Mesenchymal stem cell (in vitro differentiated cells and primary cell): ENCODE data around the gene ZPR1.

Experiments used
- DNase-seq: peaks from one replicate; pipeline ENCODE4 v3.0.0-alpha.2; 2013
- H2AFZ ChIP-seq: one replicate; pipeline ENCODE4 v1.6.1; 2013; ENCODE audit warnings: low read depth, mild to moderate bottlenecking, control low read depth, inconsistent platforms, low read length, moderate library complexity
- H2AK5ac ChIP-seq: 2 replicates; pipeline ENCODE4 v1.6.1; 2013; ENCODE audit warnings: low read length, moderate library complexity, mild to moderate bottlenecking, inconsistent platforms; ENCODE audit not compliant: severe bottlenecking
- H2BK120ac ChIP-seq: one replicate; pipeline ENCODE4 v1.6.1; 2013; ENCODE audit warnings: low read depth, mild to moderate bottlenecking, inconsistent platforms, low read length, moderate library complexity
- H2BK12ac ChIP-seq, 2 experiments: one replicate each; pipeline ENCODE4 v1.6.1; 2013; ENCODE audit warnings: inconsistent platforms in 2 of 2, low read length in 2 of 2, mild to moderate bottlenecking in 2 of 2, moderate library complexity in 2 of 2, control low read depth in 1 of 2
- H2BK15ac ChIP-seq: one replicate; pipeline ENCODE4 v1.6.1; 2013; ENCODE audit warnings: mild to moderate bottlenecking, low read depth, inconsistent platforms; ENCODE audit not compliant: poor library complexity, severe bottlenecking
- H2BK5ac ChIP-seq: 2 replicates; pipeline ENCODE4 v1.6.1; 2013; ENCODE audit warnings: low read depth, mild to moderate bottlenecking, low read length, control low read depth, inconsistent platforms; ENCODE audit not compliant: poor library complexity, severe bottlenecking
- H3K14ac ChIP-seq, 2 experiments: one replicate each; pipeline ENCODE4 v1.6.1; 2013; ENCODE audit warnings: inconsistent platforms in 2 of 2, low read length in 2 of 2, control low read depth in 1 of 2, mild to moderate bottlenecking in 1 of 2, moderate library complexity in 1 of 2
- H3K18ac ChIP-seq, 2 experiments: one replicate each; pipeline ENCODE4 v1.6.1; 2013; ENCODE audit warnings: inconsistent platforms in 2 of 2, low read length in 2 of 2, control low read depth in 1 of 2, low read depth in 1 of 2, mild to moderate bottlenecking in 1 of 2
- H3K23ac ChIP-seq, 2 experiments: one replicate each; pipeline ENCODE4 v1.6.1; 2013; ENCODE audit warnings: inconsistent platforms in 2 of 2, low read length in 2 of 2, mild to moderate bottlenecking in 2 of 2, moderate library complexity in 2 of 2, control low read depth in 1 of 2
- H3K27ac ChIP-seq: 2 replicates; pipeline ENCODE4 v1.5.1; 2013; ENCODE audit warnings: mild to moderate bottlenecking, moderate library complexity, low read length, control low read depth, inconsistent platforms; ENCODE audit not compliant: poor library complexity, severe bottlenecking
- H3K27me3 ChIP-seq, 2 experiments: 2 replicates each; pipeline versions ENCODE4 v1.6.1 to v1.7.0; 2013; ENCODE audit warnings: low read length in 2 of 2, mild to moderate bottlenecking in 2 of 2, moderate library complexity in 2 of 2, control low read depth in 1 of 2, inconsistent platforms in 1 of 2; ENCODE audit not compliant: control insufficient read depth in 1 of 2, insufficient read depth in 1 of 2
- H3K36me3 ChIP-seq, 2 experiments: 2 replicates each; pipeline versions ENCODE4 v1.6.1 to v1.7.0; 2013; ENCODE audit warnings: low read length in 2 of 2, control low read depth in 1 of 2, inconsistent platforms in 1 of 2, low read depth in 1 of 2, mild to moderate bottlenecking in 1 of 2; ENCODE audit not compliant: insufficient read depth in 2 of 2, control insufficient read depth in 1 of 2
- H3K4ac ChIP-seq, 2 experiments: one replicate each; pipeline ENCODE4 v1.6.1; 2013; ENCODE audit warnings: inconsistent platforms in 2 of 2, low read length in 2 of 2, mild to moderate bottlenecking in 2 of 2, moderate library complexity in 2 of 2, control low read depth in 1 of 2, low read depth in 1 of 2
- H3K4me1 ChIP-seq: 2 replicates; pipeline ENCODE4 v1.6.1; 2013; ENCODE audit warnings: low read depth, low read length, control low read depth; ENCODE audit not compliant: control insufficient read depth, insufficient read depth
- H3K4me2 ChIP-seq: 2 replicates; pipeline ENCODE4 v1.6.1; 2013; ENCODE audit warnings: low read length, mild to moderate bottlenecking, inconsistent platforms; ENCODE audit not compliant: poor library complexity, severe bottlenecking
- H3K4me3 ChIP-seq, 2 experiments: 2 replicates each; pipeline versions ENCODE4 v1.5.1 to v1.7.0; 2013; ENCODE audit warnings: low read length in 2 of 2, mild to moderate bottlenecking in 2 of 2, control low read depth in 1 of 2, low read depth in 1 of 2; ENCODE audit not compliant: insufficient read depth in 1 of 2
- H3K79me1 ChIP-seq: replicated peaks from 2 replicates; pipeline ENCODE4 v1.6.1; 2013; ENCODE audit warnings: mild to moderate bottlenecking, control low read depth, low read length, inconsistent platforms; ENCODE audit not compliant: poor library complexity, severe bottlenecking
- H3K9ac ChIP-seq: 2 replicates; pipeline ENCODE4 v1.7.0; 2013; ENCODE audit warnings: mild to moderate bottlenecking, low read length, moderate library complexity
- H3K9me3 ChIP-seq: 2 replicates; pipeline ENCODE4 v1.7.0; 2013; ENCODE audit warnings: mild to moderate bottlenecking, low read length; ENCODE audit not compliant: control insufficient read depth
- H4K8ac ChIP-seq: one replicate; pipeline ENCODE4 v1.6.1; 2013; ENCODE audit warnings: inconsistent platforms, mild to moderate bottlenecking, low read length, moderate library complexity
- H4K91ac ChIP-seq: one replicate; pipeline ENCODE4 v1.6.1; 2013; ENCODE audit warnings: mild to moderate bottlenecking, low read length, inconsistent platforms
- WGBS: methylation state at CpG from one replicate; pipeline ENCODE4 v1.1.7; 2013; ENCODE audit warnings: mixed read lengths; 5-methylcytosine and 5-hydroxymethylcytosine counted together

ZPR1 gene

GRCh38 chr11:116724813-116725212 lies 63.0 kb downstream of the ZPR1 start:
- Histone ChIP-seq H3K4me2 (no peak overlapping the region), H3K4me3 (no peak overlapping the region), H3K9ac (no peak overlapping the region), H3K27me3 (peaks cover 26 to 49% of the 10 kb centered on the region in 2 experiments), H3K18ac (no peak overlapping the region), H4K91ac (no peak overlapping the region), H2BK15ac (no peak overlapping the region), H3K4ac (no peak overlapping the region), H3K23ac (no peak overlapping the region), H3K27ac (no peak overlapping the region), H3K4me1 (peaks cover 14% of the 10 kb centered on the region), H2BK12ac (no peak overlapping the region), H3K9me3 (no peaks in the 10 kb centered on the region), H2BK5ac (no peak overlapping the region), H3K14ac (no peak overlapping the region), H2AFZ (no peak overlapping the region), H2BK120ac (no peak overlapping the region), H4K8ac (no peak overlapping the region), H2AK5ac (no peak overlapping the region), H3K79me1 (no peaks in the 10 kb centered on the region), H3K36me3 (no peaks in the 10 kb centered on the region)
- WGBS = 86% methylated on average over 2 of the region's 6 CpGs
- no peak for DNase-seq
